Measurements from ENCODE around the gene WT1.

Gene WT1

GRCh38 chr11:32381179-32381578 is 54.2 kb downstream of the WT1 start:
- Histone ChIP-seq H3K4me1 (ENCODE audit: insufficient read depth, low read length, severe bottlenecking) (no peaks in the 10 kb centered on the region), H3K27ac (ENCODE audit: low read depth, low read length, poor library complexity, severe bottlenecking) (no peak overlapping the region), H2AFZ (ENCODE audit: low read length) (no peak overlapping the region), H3K36me3 (ENCODE audit: insufficient read depth, low read length) (no peaks in the 10 kb centered on the region), H3K9ac (ENCODE audit: low read length) (no peak overlapping the region), H3K4me2 (ENCODE audit: low read length) (no peak overlapping the region), H3K27me3 (ENCODE audit: insufficient read depth, low read length) (peaks cover 3% of the 10 kb centered on the region; the same call in 1 of the 2 replicates), H3K79me2 (ENCODE audit: insufficient read depth, low read length) (no peaks in the 10 kb centered on the region), H4K20me1 (ENCODE audit: insufficient read depth, low read length) (no peaks in the 10 kb centered on the region), H3K9me3 (ENCODE audit: low read length) (no peaks in the 10 kb centered on the region), H3K4me3 (ENCODE audit: low read depth, low read length, poor library complexity, severe bottlenecking) (no peak overlapping the region), H3F3A (ENCODE audit: insufficient read depth, low read length) (no peaks in the 10 kb centered on the region), H3K9me2 (ENCODE audit: low read depth, low read length) (no peaks in the 10 kb centered on the region)
- TF ChIP-seq EZH2 (IDR thresholded peaks at IDR 0.05; ENCODE audit: borderline replicate concordance, low read length) (no peak), CTCF (IDR thresholded peaks at IDR 0.05; ENCODE audit: low read length) (no peak)

- H3K9me3 ChIP-seq (ENCODE audit: low read length) = no peaks in the 10 kb centered on the region
- no peak overlapping the region for H3K9ac ChIP-seq (ENCODE audit: low read length)
- no peaks in the 10 kb centered on the region for H3K4me1 ChIP-seq (ENCODE audit: insufficient read depth, low read length, severe bottlenecking)
- H3F3A ChIP-seq (ENCODE audit: insufficient read depth, low read length) = no peaks in the 10 kb centered on the region
- no peaks in the 10 kb centered on the region for H3K79me2 ChIP-seq (ENCODE audit: insufficient read depth, low read length)
- no peak for TF ChIP-seq CTCF (IDR thresholded peaks at IDR 0.05; ENCODE audit: low read length)
- TF ChIP-seq EZH2 (IDR thresholded peaks at IDR 0.05; ENCODE audit: borderline replicate concordance, low read length) = no peak
- peaks cover 3% of the 10 kb centered on the region; the same call in 1 of the 2 replicates for H3K27me3 ChIP-seq (ENCODE audit: insufficient read depth, low read length)
- no peaks in the 10 kb centered on the region for H4K20me1 ChIP-seq (ENCODE audit: insufficient read depth, low read length)
- H3K4me3 ChIP-seq (ENCODE audit: low read depth, low read length, poor library complexity, severe bottlenecking) = no peak overlapping the region
- H3K4me2 ChIP-seq (ENCODE audit: low read length) = no peak overlapping the region
- no peak overlapping the region for H3K27ac ChIP-seq (ENCODE audit: low read depth, low read length, poor library complexity, severe bottlenecking)
- no peaks in the 10 kb centered on the region for H3K36me3 ChIP-seq (ENCODE audit: insufficient read depth, low read length)
- no peaks in the 10 kb centered on the region for H3K9me2 ChIP-seq (ENCODE audit: low read depth, low read length)
- H2AFZ ChIP-seq (ENCODE audit: low read length) = no peak overlapping the region
These were observed 55.6 kb downstream of the WT1 start for GRCh38 chr11:32379719-32380118.

GRCh38 chr11:32375826-32376225 is 59.5 kb downstream of the WT1 start:
- H3K4me3 ChIP-seq (ENCODE audit: low read depth, low read length, poor library complexity, severe bottlenecking) = no peak overlapping the region
- peaks cover 3% of the 10 kb centered on the region; the same call in 1 of the 2 replicates for H3K27me3 ChIP-seq (ENCODE audit: insufficient read depth, low read length)
- no peaks in the 10 kb centered on the region for H3K4me1 ChIP-seq (ENCODE audit: insufficient read depth, low read length, severe bottlenecking)
- TF ChIP-seq CTCF (IDR thresholded peaks at IDR 0.05; ENCODE audit: low read length) = no peak
- H3K4me2 ChIP-seq (ENCODE audit: low read length) = no peak overlapping the region
- no peak overlapping the region for H3K9ac ChIP-seq (ENCODE audit: low read length)
- H2AFZ ChIP-seq (ENCODE audit: low read length) = no peak overlapping the region
- no peaks in the 10 kb centered on the region for H3K9me3 ChIP-seq (ENCODE audit: low read length)
- H3F3A ChIP-seq (ENCODE audit: insufficient read depth, low read length) = no peaks in the 10 kb centered on the region
- H3K9me2 ChIP-seq (ENCODE audit: low read depth, low read length) = no peaks in the 10 kb centered on the region
- no peak overlapping the region for H3K27ac ChIP-seq (ENCODE audit: low read depth, low read length, poor library complexity, severe bottlenecking)
- H3K79me2 ChIP-seq (ENCODE audit: insufficient read depth, low read length) = no peaks in the 10 kb centered on the region
- H4K20me1 ChIP-seq (ENCODE audit: insufficient read depth, low read length) = no peaks in the 10 kb centered on the region
- H3K36me3 ChIP-seq (ENCODE audit: insufficient read depth, low read length) = no peaks in the 10 kb centered on the region
